H9 (cell line): ENCODE measurements around the gene DIPK1B. TPM values are rescaled to one million over a fixed set of nuclear protein-coding genes. Genes with fewer than 3 reads are reported as not detected.

Experiments used
- DNase-seq: peaks from one replicate; pipeline ENCODE4 v3.0.0-alpha.2; 2017
- H2AFZ ChIP-seq: one replicate; pipeline ENCODE4 v1.6.1; 2013; ENCODE audit warnings: mild to moderate bottlenecking, low read length, control low read depth, moderate library complexity
- H2AK5ac ChIP-seq: 2 replicates; pipeline ENCODE4 v1.6.1; 2013; ENCODE audit warnings: low read length, control low read depth, mixed read lengths; ENCODE audit not compliant: insufficient read length
- H2BK120ac ChIP-seq: one replicate; pipeline ENCODE4 v1.6.1; 2013; ENCODE audit warnings: low read depth, mild to moderate bottlenecking, low read length, control low read depth, inconsistent platforms; ENCODE audit not compliant: poor library complexity, severe bottlenecking
- H2BK12ac ChIP-seq: 2 replicates; pipeline ENCODE4 v1.6.1; 2013; ENCODE audit warnings: low read length, control low read depth, mixed read lengths, low read depth; ENCODE audit not compliant: insufficient read length
- H2BK15ac ChIP-seq: 2 replicates; pipeline ENCODE4 v1.6.1; 2013; ENCODE audit warnings: low read depth, low read length, control low read depth
- H2BK20ac ChIP-seq: one replicate; pipeline ENCODE4 v1.6.1; 2013; ENCODE audit warnings: low read depth, mild to moderate bottlenecking, low read length, control low read depth, inconsistent platforms; ENCODE audit not compliant: poor library complexity, severe bottlenecking
- H2BK5ac ChIP-seq: 2 replicates; pipeline ENCODE4 v1.6.1; 2013; ENCODE audit warnings: low read length, control low read depth, mixed read lengths; ENCODE audit not compliant: insufficient read length
- H3K14ac ChIP-seq: 2 replicates; pipeline ENCODE4 v1.6.1; 2013; ENCODE audit warnings: low read length, control low read depth; ENCODE audit not compliant: insufficient read depth
- H3K18ac ChIP-seq: 2 replicates; pipeline ENCODE4 v1.6.1; 2013; ENCODE audit warnings: low read depth, mild to moderate bottlenecking, mixed read lengths, low read length, control low read depth; ENCODE audit not compliant: insufficient read length
- H3K23ac ChIP-seq: 2 replicates; pipeline ENCODE4 v1.6.1; 2013; ENCODE audit warnings: low read length, control low read depth, mixed read lengths, low read depth; ENCODE audit not compliant: insufficient read length
- H3K23me2 ChIP-seq: 2 replicates; pipeline ENCODE4 v1.6.1; 2013; ENCODE audit warnings: low read depth, mild to moderate bottlenecking, mixed read lengths, low read length, control low read depth; ENCODE audit not compliant: insufficient read length, poor library complexity, severe bottlenecking
- H3K27ac ChIP-seq: 2 replicates; pipeline ENCODE4 v1.5.1; 2013; ENCODE audit warnings: low read length, control low read depth, mixed read lengths, low read depth; ENCODE audit not compliant: insufficient read length
- H3K27me3 ChIP-seq: 2 replicates; pipeline ENCODE4 v1.6.1; 2013; ENCODE audit warnings: low read length, control low read depth, inconsistent platforms; ENCODE audit not compliant: insufficient read depth
- H3K4ac ChIP-seq: 2 replicates; pipeline ENCODE4 v1.6.1; 2013; ENCODE audit warnings: low read depth, mild to moderate bottlenecking, control low read depth, inconsistent platforms, low read length, moderate library complexity
- H3K4me1 ChIP-seq: 2 replicates; pipeline ENCODE4 v1.6.1; 2013; ENCODE audit warnings: low read length, control low read depth, inconsistent platforms; ENCODE audit not compliant: insufficient read depth
- H3K4me2 ChIP-seq: 2 replicates; pipeline ENCODE4 v1.6.1; 2013; ENCODE audit warnings: low read length, control low read depth, mixed read lengths; ENCODE audit not compliant: insufficient read length, insufficient read depth
- H3K56ac ChIP-seq: 2 replicates; pipeline ENCODE4 v1.6.1; 2013; ENCODE audit warnings: low read depth, mild to moderate bottlenecking, mixed read lengths, low read length, control low read depth; ENCODE audit not compliant: insufficient read length
- H3K79me1 ChIP-seq: 2 replicates; pipeline ENCODE4 v1.6.1; 2013; ENCODE audit warnings: low read depth, mild to moderate bottlenecking, moderate library complexity, low read length, control low read depth, inconsistent platforms; ENCODE audit not compliant: insufficient read depth, poor library complexity, severe bottlenecking
- H3K79me2 ChIP-seq: 2 replicates; pipeline ENCODE4 v1.6.1; 2013; ENCODE audit warnings: low read length, control low read depth, inconsistent platforms; ENCODE audit not compliant: insufficient read depth
- H3K9ac ChIP-seq: 2 replicates; pipeline ENCODE4 v1.6.1; 2013; ENCODE audit warnings: low read length, control low read depth, mixed read lengths; ENCODE audit not compliant: insufficient read length; ENCODE audit errors: extremely low read depth
- H3K9me3 ChIP-seq: one replicate; pipeline ENCODE4 v1.6.1; 2013; ENCODE audit warnings: low read depth, low read length, inconsistent platforms; ENCODE audit not compliant: control insufficient read depth
- H3T11ph ChIP-seq: one replicate; pipeline ENCODE4 v1.6.1; 2013; ENCODE audit warnings: mild to moderate bottlenecking, low read length, control low read depth, inconsistent platforms
- H4K20me1 ChIP-seq: one replicate; pipeline ENCODE4 v1.6.1; 2013; ENCODE audit not compliant: control insufficient read depth, insufficient read length, insufficient read depth
- H4K5ac ChIP-seq: 2 replicates; pipeline ENCODE4 v1.6.1; 2013; ENCODE audit warnings: low read depth, mild to moderate bottlenecking, mixed read lengths, low read length, control low read depth; ENCODE audit not compliant: insufficient read length
- H4K8ac ChIP-seq: replicated peaks from 2 replicates; pipeline ENCODE4 v1.6.1; 2013; ENCODE audit warnings: low read length, control low read depth, mixed read lengths, low read depth; ENCODE audit not compliant: insufficient read length
- H4K91ac ChIP-seq: 2 replicates; pipeline ENCODE4 v1.6.1; 2013; ENCODE audit warnings: low read depth, mild to moderate bottlenecking, moderate library complexity, mixed read lengths, low read length, control low read depth; ENCODE audit not compliant: insufficient read length
- H3K27ac Mint-ChIP-seq, 3 experiments: 2 replicates in 2 of 3; 3 replicates in 1 of 3; pipeline ENCODE4 v1.8.0; 2020 to 2021; ENCODE audit warnings: mixed read lengths in 3 of 3, mild to moderate bottlenecking in 1 of 3, moderate library complexity in 1 of 3
- H3K27me3 Mint-ChIP-seq: 2 replicates; pipeline ENCODE4 v1.8.0; 2021; ENCODE audit warnings: low read depth, mild to moderate bottlenecking, moderate library complexity, mixed read lengths
- H3K36me3 Mint-ChIP-seq, 3 experiments: 2 replicates in 2 of 3; 3 replicates in 1 of 3; pipeline ENCODE4 v1.8.0; 2020 to 2021; ENCODE audit warnings: low read depth in 3 of 3, mixed read lengths in 3 of 3; ENCODE audit not compliant: insufficient read depth in 1 of 3
- H3K4me1 Mint-ChIP-seq, 2 experiments: 2 replicates each; pipeline ENCODE4 v1.8.0; 2020; ENCODE audit warnings: mixed read lengths in 2 of 2
- H3K4me3 Mint-ChIP-seq, 2 experiments: 2 replicates in 1 of 2; 3 replicates in 1 of 2; pipeline ENCODE4 v1.8.0; 2020 to 2021; ENCODE audit warnings: mild to moderate bottlenecking in 2 of 2, mixed read lengths in 2 of 2, moderate library complexity in 1 of 2
- H3K9me3 Mint-ChIP-seq, 2 experiments: 2 replicates in 1 of 2; 3 replicates in 1 of 2; pipeline ENCODE4 v1.8.0; 2020; ENCODE audit warnings: mild to moderate bottlenecking in 2 of 2, mixed read lengths in 2 of 2, moderate library complexity in 1 of 2
- CTCF ChIP-seq: fragments of 200-600 bp; sonication (generic); conservative IDR thresholded peaks from 3 replicates; pipeline ENCODE4 v1.8.0; 2021; ENCODE audit warnings: antibody characterized with exemption, mild to moderate bottlenecking
- WGBS: extraction: QIAGEN DNeasy Blood & Tissue Kit; methylation state at CpG from one replicate; pipeline ENCODE4 v1.1.7; 2013; ENCODE audit warnings: missing lambda C conversion rate, low lambda C conversion rate, mixed read lengths; ENCODE audit not compliant: insufficient read length; ENCODE audit errors: extremely low coverage; 5-methylcytosine and 5-hydroxymethylcytosine counted together
- total RNA-seq: library from RNA; stranded (reverse); gene quantifications from 2 replicates; pipeline ENCODE4 v1.2.1, GENCODE V29; 2021

The DIPK1B gene
- total RNA-seq, 1 experiment from 2014 or later, result 40.3 TPM

- H2BK20ac ChIP-seq, result no peak overlapping the region
- no peak for DNase-seq
- no peaks in the 10 kb centered on the region for H3K36me3 Mint-ChIP-seq
- no peaks in the 10 kb centered on the region for H3K27me3 ChIP-seq
- no peaks in the 10 kb centered on the region for H3K9me3 Mint-ChIP-seq
- no peak overlapping the region for H3K4me3 Mint-ChIP-seq
- no peak overlapping the region for H3K9ac ChIP-seq
- H4K20me1 ChIP-seq, result no peaks in the 10 kb centered on the region
- TF ChIP-seq CTCF, result no peak
- H3K27ac ChIP-seq, result no peak overlapping the region
- no peak overlapping the region for H4K91ac ChIP-seq
- H3K4me1 ChIP-seq, result no peaks in the 10 kb centered on the region
- no peaks in the 10 kb centered on the region for H3K9me3 ChIP-seq
- no peak overlapping the region for H2AK5ac ChIP-seq
- H3K14ac ChIP-seq, result no peak overlapping the region
- H4K8ac ChIP-seq, result no peak overlapping the region
- peaks cover 3% of the 10 kb centered on the region for H3K23me2 ChIP-seq
- no peak overlapping the region for H4K5ac ChIP-seq
- H3K79me2 ChIP-seq, result no peaks in the 10 kb centered on the region
- H2AFZ ChIP-seq, result no peak overlapping the region
- H2BK15ac ChIP-seq, result no peak overlapping the region
- no peak overlapping the region for H3K18ac ChIP-seq
- no peak overlapping the region for H3K56ac ChIP-seq
- H3K79me1 ChIP-seq, result no peaks in the 10 kb centered on the region
- no peak overlapping the region for H2BK120ac ChIP-seq
- H2BK12ac ChIP-seq, result no peak overlapping the region
- peaks cover 4 to 21% of the 10 kb centered on the region in 2 experiments for H3K4me1 Mint-ChIP-seq
- no peak overlapping the region for H3K4me2 ChIP-seq
- H3K27me3 Mint-ChIP-seq, result peaks cover 24% of the 10 kb centered on the region
- H3K4ac ChIP-seq, result no peak overlapping the region
- H3K23ac ChIP-seq, result no peak overlapping the region
- H3K27ac Mint-ChIP-seq, result no peak overlapping the region
- H2BK5ac ChIP-seq, result no peak overlapping the region
- no CpG with 5 or more reads among the region's 29 CpGs for WGBS
- no peak overlapping the region for H3T11ph ChIP-seq
These were observed 20.8 kb upstream of the DIPK1B start for GRCh38 chr9:136691316-136692184.
